Measurements from ENCODE around the gene EGFLAM.

- TF ChIP-seq CTCF (conservative IDR thresholded peaks at IDR 0.05; ENCODE audit: low read depth, low read length), result no peak
- TF ChIP-seq CEBPB (IDR thresholded peaks at IDR 0.05; ENCODE audit: low read depth, low read length), result no peak
- no peak for TF ChIP-seq CHD1 (IDR thresholded peaks at IDR 0.05; ENCODE audit: low read depth, low read length)
Observed at GRCh38 chr5:38289457-38289856, 31.1 kb downstream of the EGFLAM start.

Data from IMR-90 (cell line).